Measurements from ENCODE around the gene TMEM40.

DNA sequence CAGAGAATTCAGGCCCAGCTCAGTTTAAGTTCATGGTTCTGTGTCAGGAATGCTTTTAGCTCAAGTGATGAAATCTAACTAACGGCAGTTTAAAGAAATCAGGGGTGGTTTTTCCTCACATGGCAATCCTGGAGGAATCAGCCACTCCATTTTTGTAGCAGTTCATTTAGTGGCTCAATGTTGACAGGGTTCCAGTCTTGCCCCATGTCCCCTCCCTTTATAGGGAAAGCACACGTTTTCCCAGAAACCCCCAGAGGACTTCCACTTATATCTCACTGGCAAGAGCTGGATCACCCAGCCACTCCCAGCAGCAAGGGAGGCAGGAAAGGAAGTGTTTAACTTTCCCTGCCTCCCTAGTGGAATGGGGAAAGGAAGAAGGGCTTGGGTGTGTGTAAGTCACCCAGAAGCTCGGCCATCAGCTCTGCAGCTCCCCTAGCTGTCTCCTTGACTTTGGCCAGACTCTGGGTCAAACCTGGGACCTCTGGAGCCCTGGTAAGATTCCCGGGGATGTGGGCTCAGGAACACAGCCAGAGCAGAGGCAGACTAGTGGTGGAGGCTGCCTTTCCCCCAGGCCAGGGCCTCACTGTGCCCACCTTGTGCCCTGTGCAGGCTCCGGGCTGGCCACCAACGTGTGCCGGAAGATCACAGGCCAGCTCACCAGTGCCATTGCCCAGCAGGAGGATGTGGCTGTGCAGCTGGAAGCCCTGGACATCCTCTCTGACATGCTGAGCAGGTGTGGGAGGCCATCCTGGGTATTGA is 48.7 kb upstream of the TMEM40 start:
- no peak for TF ChIP-seq POLR2AphosphoS5 (IDR thresholded peaks at IDR 0.05)
- TF ChIP-seq, protein P1, sequence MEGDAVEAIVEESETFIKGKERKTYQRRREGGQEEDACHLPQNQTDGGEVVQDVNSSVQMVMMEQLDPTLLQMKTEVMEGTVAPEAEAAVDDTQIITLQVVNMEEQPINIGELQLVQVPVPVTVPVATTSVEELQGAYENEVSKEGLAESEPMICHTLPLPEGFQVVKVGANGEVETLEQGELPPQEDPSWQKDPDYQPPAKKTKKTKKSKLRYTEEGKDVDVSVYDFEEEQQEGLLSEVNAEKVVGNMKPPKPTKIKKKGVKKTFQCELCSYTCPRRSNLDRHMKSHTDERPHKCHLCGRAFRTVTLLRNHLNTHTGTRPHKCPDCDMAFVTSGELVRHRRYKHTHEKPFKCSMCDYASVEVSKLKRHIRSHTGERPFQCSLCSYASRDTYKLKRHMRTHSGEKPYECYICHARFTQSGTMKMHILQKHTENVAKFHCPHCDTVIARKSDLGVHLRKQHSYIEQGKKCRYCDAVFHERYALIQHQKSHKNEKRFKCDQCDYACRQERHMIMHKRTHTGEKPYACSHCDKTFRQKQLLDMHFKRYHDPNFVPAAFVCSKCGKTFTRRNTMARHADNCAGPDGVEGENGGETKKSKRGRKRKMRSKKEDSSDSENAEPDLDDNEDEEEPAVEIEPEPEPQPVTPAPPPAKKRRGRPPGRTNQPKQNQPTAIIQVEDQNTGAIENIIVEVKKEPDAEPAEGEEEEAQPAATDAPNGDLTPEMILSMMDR (IDR thresholded peaks at IDR 0.05) = no peak
- no peak for TF ChIP-seq POLR2A (IDR thresholded peaks at IDR 0.05)
